Measurements from ENCODE around the gene TNFRSF9. TPM values are rescaled to one million over a fixed set of nuclear protein-coding genes. Genes with fewer than 3 reads are reported as not detected.

Gene TNFRSF9
- total and polyA plus RNA-seq, 9 of the 15 experiments (the other 6 are each of a cell fraction or from before 2014, with no cell fraction given), result 0.04 to 0.29 (median 0.08) TPM; not detected in 1

DNA sequence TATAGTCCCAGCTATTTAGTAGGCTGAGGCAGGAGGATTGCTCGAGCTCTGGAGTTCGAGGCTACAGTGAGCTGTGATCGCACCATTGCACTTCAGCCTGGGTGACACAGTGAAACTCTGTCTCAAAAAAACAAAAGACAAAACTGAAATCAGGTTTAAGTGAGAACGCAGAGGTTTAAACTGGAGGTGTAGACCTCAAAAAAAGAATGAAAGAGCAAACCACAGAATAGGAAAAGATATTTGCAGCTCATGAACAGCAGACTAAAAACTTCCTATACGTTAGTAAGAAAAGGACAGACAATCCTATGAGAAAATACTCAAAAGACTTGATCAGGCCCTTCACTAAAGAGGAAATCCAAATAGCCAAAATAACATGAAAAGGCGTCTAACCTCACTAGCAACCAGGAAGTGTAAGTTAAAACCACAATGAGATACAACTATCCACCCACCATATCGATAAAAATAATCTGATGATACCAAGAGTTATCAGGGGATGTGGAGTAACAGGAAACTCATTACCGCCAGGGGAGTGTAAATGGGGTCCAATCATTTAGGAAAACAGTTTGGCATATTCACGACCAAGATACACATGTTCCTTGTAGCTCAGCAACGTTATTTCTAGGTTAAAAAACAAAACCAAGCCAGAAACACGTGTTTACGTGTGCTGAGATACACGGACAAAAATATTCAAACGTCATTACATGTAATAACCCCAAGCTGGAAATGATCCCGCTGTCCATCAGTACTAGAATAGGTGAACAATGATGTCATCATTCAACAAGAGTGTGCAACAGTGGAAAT is 9.8 kb downstream of the TNFRSF9 start (continued):
- no peak for TF ChIP-seq JUND (IDR thresholded peaks at IDR 0.05; ENCODE audit: borderline replicate concordance, low read depth, low read length)
- peak; percentile 70; the same call in 1 of the 3 replicates for TF ChIP-seq JUND (tag; IDR thresholded peaks at IDR 0.05; ENCODE audit: borderline replicate concordance, low read depth, low read length)
- TF ChIP-seq ZNF232 (CRISPR knock-in tag; IDR thresholded peaks at IDR 0.05), result no peak
- TF ChIP-seq TAF7 (tag; IDR thresholded peaks at IDR 0.05), result no peak
- TF ChIP-seq ZBTB1 (CRISPR knock-in tag; IDR thresholded peaks at IDR 0.05; ENCODE audit: borderline replicate concordance, low read depth), result no peak

GRCh38 chr1:7929637-7930036 is 11.0 kb downstream of the TNFRSF9 start:
- no peaks in the 10 kb centered on the region; a peak in 1 of 5 replicates for H3K4me1 ChIP-seq (replicated peaks in 1 of 2; ENCODE audit: control insufficient read depth in 2 of 2, insufficient read depth in 2 of 2, low read length in 2 of 2)
- no peak overlapping the region for H3K4me3 ChIP-seq
- in situ Hi-C loops (cut with MboI), result no loop called here
- no peaks in the 10 kb centered on the region for H4K20me1 ChIP-seq (replicated peaks; ENCODE audit: control insufficient read depth, insufficient read depth, low read length)
- H3K79me2 ChIP-seq (ENCODE audit: control insufficient read depth, insufficient read depth, low read length), result no peaks in the 10 kb centered on the region
- 27% methylated on average over 4 of the region's 7 CpGs for WGBS (ENCODE audit: insufficient coverage, low coverage, missing lambda C conversion rate)
- intact Hi-C loops (cut with micrococcal nuclease), result no loop called here
- no peak for ATAC-seq
- no peak overlapping the region for H3K27ac ChIP-seq (ENCODE audit: extremely low read depth, low read depth, low read length)
- H3K36me3 ChIP-seq (ENCODE audit: control insufficient read depth, insufficient read depth, low read length), result no peaks in the 10 kb centered on the region
- no peak for DNase-seq (ENCODE audit: extremely low read depth in 1 of 4, low spot score in 3 of 4)
- FAIRE-seq, result no peak
- CTCF ChIA-PET (ENCODE audit: low intra/inter-chr PET ratio), result no interaction called here
- no peak overlapping the region for H2AFZ ChIP-seq (ENCODE audit: low read depth, low read length)
- no TSS peak for BruUV-seq (replicated peaks)
- H3K9ac ChIP-seq (ENCODE audit: insufficient read depth in 1 of 2, low read depth in 2 of 2, low read length in 2 of 2), result no peak overlapping the region
- H3K9me3 ChIP-seq (replicated peaks; ENCODE audit: control insufficient read depth, insufficient read depth, low read depth, low read length), result no peaks in the 10 kb centered on the region
- H3K4me2 ChIP-seq (ENCODE audit: insufficient read depth, low read length), result no peak overlapping the region
- TF ChIP-seq C11orf30 (IDR thresholded peaks at IDR 0.05; ENCODE audit: low read depth), result no peak
- no peak for TF ChIP-seq TAF15 (IDR thresholded peaks at IDR 0.05; ENCODE audit: low read depth, low read length)
- no peak for TF ChIP-seq SREBF2 (CRISPR knock-in tag; IDR thresholded peaks at IDR 0.05)
- no peak for TF ChIP-seq MXI1 (IDR thresholded peaks at IDR 0.05; ENCODE audit: low read depth, low read length)
- no peak for TF ChIP-seq SP1 (CRISPR knock-in tag; IDR thresholded peaks at IDR 0.05)
- no peak for TF ChIP-seq NFRKB (IDR thresholded peaks at IDR 0.05; ENCODE audit: low read depth)
- no peaks in the 10 kb centered on the region for H3K9me1 ChIP-seq (ENCODE audit: control insufficient read depth, insufficient read depth, low read length)
- POLR2A ChIA-PET, result no interaction called here
- peaks cover 38 to 65% of the 10 kb centered on the region in 2 experiments for H3K27me3 ChIP-seq (ENCODE audit: control insufficient read depth in 2 of 2, insufficient read depth in 2 of 2, low read length in 2 of 2)

All from K562 (cell line).